Left lung (tissue), 10 donors: Measurements from ENCODE around the gene FYB1. TPM values are rescaled to one million over a fixed set of nuclear protein-coding genes. Genes with fewer than 3 reads are reported as not detected.

ENCODE experiments used
- ATAC-seq: fragments of 200-7000 bp; cut with Tn5 transposase; one replicate; pipeline ENCODE4 v1.9.1; 2020; ENCODE audit warnings: moderate library complexity
- DNase-seq, 4 donors: peaks; one replicate each; pipeline ENCODE4 v3.0.0-alpha.2; 2013 to 2020
- H3K27ac ChIP-seq, 2 donors: fragments of 200-600 bp; sonication (generic) in 1 of 2; one replicate each; pipeline versions ENCODE4 v1.5.0 to v1.8.0; 2020 to 2021
- H3K27me3 ChIP-seq, 2 donors: fragments of 200-600 bp; sonication (generic) in 1 of 2; one replicate each; pipeline versions ENCODE4 v1.5.0 to v1.8.0; 2020 to 2021
- H3K36me3 ChIP-seq, 2 donors: fragments of 200-600 bp; sonication (generic) in 1 of 2; one replicate each; pipeline versions ENCODE4 v1.5.0 to v1.8.0; 2020 to 2021
- H3K4me1 ChIP-seq, 2 donors: fragments of 200-600 bp; one replicate each; pipeline ENCODE4 v1.8.0; 2021
- H3K4me3 ChIP-seq, 2 donors: fragments of 200-600 bp; sonication (generic) in 1 of 2; one replicate each; pipeline versions ENCODE4 v1.5.0 to v1.8.0; 2020 to 2021; ENCODE audit warnings: mild to moderate bottlenecking in 1 of 2
- H3K9me3 ChIP-seq, 2 donors: fragments of 200-600 bp; sonication (generic) in 1 of 2; one replicate each; pipeline versions ENCODE4 v1.5.0 to v1.8.0; 2020 to 2021
- intact Hi-C, 2 donors: fragments of 100-400 bp; cut with DNase I; formaldehyde crosslinking; loops; one replicate each; pipeline versions ENCODE4 v1.11.2 to v1.14.2; 2022
- polyA plus RNA-seq, 6 donors: library from polyadenylated mRNA; unstranded; fragments of 120-200 nt; gene quantifications; one replicate each; pipeline ENCODE4 v1.2.1, GENCODE V29; 2013; ENCODE audit not compliant: insufficient read length in 6 of 6
- total RNA-seq, 2 donors: library from RNA; stranded (reverse); fragmentation: NEBNext Ultra II Directional; extraction: Animal tissue kit (Norgen Biotek cat#: 25700); gene quantifications; one replicate each; pipeline ENCODE4 v1.2.1, GENCODE V29; 2021
- TF ChIP-seq, protein P1 (sequence below), 2 donors: fragments of 200-600 bp; sonication (generic) in 1 of 2; IDR thresholded peaks; one replicate each; pipeline versions ENCODE4 v1.5.0 to v1.8.0; 2021; ENCODE audit warnings: antibody characterized with exemption in 2 of 2
- donor health status: DM: no; HTN: yes; CAD: no.
- donor health status: DM: no; HTN: no; CAD: no.

The FYB1 gene
- total and polyA plus RNA-seq, 8 donors: 3.4 to 93.7 (median 4.4) TPM

DNA sequence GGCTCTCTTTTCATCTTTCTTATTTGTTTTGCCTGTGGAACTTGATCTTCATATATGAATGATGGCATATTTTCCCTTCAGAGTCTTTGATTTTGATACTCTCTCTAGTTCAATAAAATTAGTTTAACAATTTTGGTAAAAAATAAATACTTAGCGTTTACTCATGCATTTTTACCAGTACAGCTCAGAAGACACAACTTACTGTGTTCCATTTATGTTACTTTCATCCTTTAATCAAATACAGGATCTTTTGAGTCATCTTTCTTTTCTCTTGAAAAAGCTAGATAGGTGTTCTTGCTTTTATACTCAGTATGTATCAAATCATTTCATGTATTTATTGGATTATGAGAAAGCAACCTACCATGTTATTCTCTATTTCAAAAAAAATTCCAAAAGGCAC lies 98.0 kb downstream of the FYB1 start:
- ATAC-seq (no peak), DNase-seq (no peak)
- Histone ChIP-seq H3K27me3 (peaks cover 0 to 10% of the 10 kb centered on the region in 2 donors), H3K27ac (no peak overlapping the region), H3K4me3 (no peak overlapping the region), H3K36me3 (peaks cover 0 to 80% of the 10 kb centered on the region in 2 donors), H3K4me1 (no peaks in the 10 kb centered on the region), H3K9me3 (no peaks in the 10 kb centered on the region)
- TF ChIP-seq, protein P1, sequence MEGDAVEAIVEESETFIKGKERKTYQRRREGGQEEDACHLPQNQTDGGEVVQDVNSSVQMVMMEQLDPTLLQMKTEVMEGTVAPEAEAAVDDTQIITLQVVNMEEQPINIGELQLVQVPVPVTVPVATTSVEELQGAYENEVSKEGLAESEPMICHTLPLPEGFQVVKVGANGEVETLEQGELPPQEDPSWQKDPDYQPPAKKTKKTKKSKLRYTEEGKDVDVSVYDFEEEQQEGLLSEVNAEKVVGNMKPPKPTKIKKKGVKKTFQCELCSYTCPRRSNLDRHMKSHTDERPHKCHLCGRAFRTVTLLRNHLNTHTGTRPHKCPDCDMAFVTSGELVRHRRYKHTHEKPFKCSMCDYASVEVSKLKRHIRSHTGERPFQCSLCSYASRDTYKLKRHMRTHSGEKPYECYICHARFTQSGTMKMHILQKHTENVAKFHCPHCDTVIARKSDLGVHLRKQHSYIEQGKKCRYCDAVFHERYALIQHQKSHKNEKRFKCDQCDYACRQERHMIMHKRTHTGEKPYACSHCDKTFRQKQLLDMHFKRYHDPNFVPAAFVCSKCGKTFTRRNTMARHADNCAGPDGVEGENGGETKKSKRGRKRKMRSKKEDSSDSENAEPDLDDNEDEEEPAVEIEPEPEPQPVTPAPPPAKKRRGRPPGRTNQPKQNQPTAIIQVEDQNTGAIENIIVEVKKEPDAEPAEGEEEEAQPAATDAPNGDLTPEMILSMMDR (IDR thresholded peaks at IDR 0.05): no peak
- intact Hi-C loops: no loop called here

DNA sequence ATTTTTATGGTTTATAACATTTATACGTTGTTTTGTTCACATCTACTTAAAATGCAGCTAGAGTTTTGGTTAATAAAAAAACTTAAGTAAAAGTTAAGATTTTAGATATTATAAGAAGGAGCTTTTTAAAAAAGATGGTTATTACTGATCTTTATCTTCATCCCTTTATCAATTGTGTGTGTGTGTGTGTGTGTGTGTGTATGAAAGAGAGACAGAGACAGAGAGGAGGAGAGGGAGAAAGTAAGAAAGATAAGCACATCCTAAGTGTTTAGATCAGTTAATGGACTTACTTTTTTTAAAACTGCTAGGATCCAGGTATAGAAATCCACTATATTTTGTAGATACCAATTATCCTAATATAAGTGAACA lies 99.3 kb downstream of the FYB1 start:
- no peak overlapping the region for H3K27ac ChIP-seq
- no peak overlapping the region for H3K4me3 ChIP-seq
- H3K27me3 ChIP-seq: peaks cover 0 to 10% of the 10 kb centered on the region in 2 donors
- DNase-seq: no peak
- TF ChIP-seq, protein P1 (IDR thresholded peaks at IDR 0.05): no peak
- intact Hi-C loops: no loop called here
- no peaks in the 10 kb centered on the region for H3K9me3 ChIP-seq
- H3K36me3 ChIP-seq: peaks cover 0 to 82% of the 10 kb centered on the region in 2 donors
- H3K4me1 ChIP-seq: no peaks in the 10 kb centered on the region
- ATAC-seq: no peak

DNA sequence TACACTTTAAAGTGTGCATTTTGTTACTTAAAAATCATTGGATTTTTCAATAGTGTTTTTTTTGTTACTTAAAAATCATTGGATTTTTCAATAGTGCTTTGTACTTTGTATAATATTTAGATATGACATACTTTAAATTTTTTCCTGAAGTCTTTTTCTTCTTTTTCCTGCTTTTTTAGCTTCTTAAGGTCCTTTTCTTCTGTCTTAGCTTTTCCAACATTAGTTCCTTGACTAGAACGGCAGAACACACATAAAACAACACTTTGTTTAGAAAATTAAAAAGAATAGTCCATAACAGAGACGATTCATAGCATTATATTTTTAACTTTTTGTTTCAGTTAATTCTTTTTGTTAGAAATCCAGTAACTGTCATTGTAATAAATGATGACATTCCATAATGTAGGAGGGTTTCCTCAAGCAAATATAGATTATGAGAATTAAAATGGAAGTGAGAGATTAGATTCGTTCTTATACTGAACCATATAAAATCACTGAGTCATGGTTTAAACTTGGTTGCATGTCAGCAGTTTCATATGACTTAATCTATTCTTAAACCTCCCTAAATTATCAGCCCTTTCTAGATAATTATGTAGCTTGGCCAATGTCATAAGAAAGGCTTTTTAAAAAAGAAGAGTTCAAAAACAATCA lies 99.8 kb downstream of the FYB1 start:
- TF ChIP-seq, protein P1 (IDR thresholded peaks at IDR 0.05): no peak

DNA sequence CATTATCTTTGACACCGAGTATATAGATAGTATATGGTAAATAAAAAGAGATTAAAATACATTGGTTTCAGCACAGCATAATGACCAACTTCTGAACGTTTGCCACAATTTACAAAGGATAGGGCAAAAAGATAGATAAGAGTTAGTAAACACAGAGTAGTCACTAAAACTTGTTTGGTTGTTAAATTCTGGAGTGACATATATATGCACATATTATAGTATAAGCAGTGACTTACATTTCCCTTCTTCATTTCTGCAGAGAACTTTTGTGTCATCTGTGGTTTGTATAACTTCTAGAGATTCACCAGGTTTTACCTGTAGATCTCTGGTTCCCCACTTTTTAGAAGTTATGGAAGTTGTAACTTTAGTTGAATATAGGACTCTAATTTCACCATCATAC lies 100.7 kb downstream of the FYB1 start:
- DNase-seq: no peak
- Histone ChIP-seq H3K27ac (no peak overlapping the region), H3K4me3 (no peak overlapping the region), H3K27me3 (peaks cover 0 to 10% of the 10 kb centered on the region in 2 donors), H3K4me1 (no peaks in the 10 kb centered on the region), H3K9me3 (no peaks in the 10 kb centered on the region), H3K36me3 (peaks cover 0 to 84% of the 10 kb centered on the region in 2 donors)
- intact Hi-C loops: no loop called here
- TF ChIP-seq, protein P1 (IDR thresholded peaks at IDR 0.05): no peak
- ATAC-seq: no peak

More for the DNA sequence above, 99.8 kb downstream of the FYB1 start:
- no peak overlapping the region for H3K4me3 ChIP-seq
- ATAC-seq: no peak
- no peak overlapping the region for H3K27ac ChIP-seq
- H3K9me3 ChIP-seq: no peaks in the 10 kb centered on the region
- no peak for DNase-seq
- H3K36me3 ChIP-seq: peaks cover 0 to 87% of the 10 kb centered on the region in 2 donors
- H3K4me1 ChIP-seq: no peaks in the 10 kb centered on the region
- peaks cover 0 to 10% of the 10 kb centered on the region in 2 donors for H3K27me3 ChIP-seq
- intact Hi-C loops: no loop called here

DNA sequence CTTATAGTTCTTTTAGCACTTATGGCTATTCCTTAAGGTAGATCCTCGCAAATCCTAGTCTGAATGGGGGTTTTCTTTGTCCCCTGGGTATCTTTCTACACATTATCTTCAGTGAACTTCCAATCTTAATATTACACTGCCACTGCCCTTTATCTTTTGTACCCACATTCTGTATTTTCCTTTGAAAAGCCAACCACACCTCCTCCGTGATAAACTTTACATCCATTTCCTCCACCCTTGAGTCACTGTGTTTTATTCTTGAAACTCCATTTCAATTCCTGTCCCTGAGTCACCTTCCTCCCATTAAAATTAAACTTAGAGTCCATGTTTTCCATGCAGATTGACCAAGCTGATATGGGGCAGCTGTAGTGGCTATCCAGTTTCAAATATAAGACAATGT lies 102.0 kb downstream of the FYB1 start:
- Histone ChIP-seq H3K4me1 (no peaks in the 10 kb centered on the region), H3K36me3 (peaks cover 0 to 92% of the 10 kb centered on the region in 2 donors), H3K27me3 (peaks cover 0 to 10% of the 10 kb centered on the region in 2 donors), H3K9me3 (no peaks in the 10 kb centered on the region), H3K27ac (no peak overlapping the region), H3K4me3 (no peak overlapping the region)
- ATAC-seq (no peak), DNase-seq (no peak)
- intact Hi-C loops: no loop called here
- TF ChIP-seq, protein P1 (IDR thresholded peaks at IDR 0.05): no peak
